A549 (cell line): ENCODE data around the gene LOXL1. TPM values are rescaled to one million over a fixed set of nuclear protein-coding genes. Genes with fewer than 3 reads are reported as not detected.
A peak's percentile ranks its signal among the peaks of the same experiment; 100 is the strongest.

Source experiments
- ATAC-seq, 2 experiments: fragments of 200-7000 bp in 1 of 2; fragments of >200 bp in 1 of 2; cut with Nextera tagmentation in 1 of 2; cut with Tn5 transposase in 1 of 2; 3 replicates each; pipeline versions ENCODE4 v1.8.0 to v1.9.1; 2018 to 2020; ENCODE audit warnings: mild to moderate bottlenecking in 1 of 2, moderate library complexity in 1 of 2
- CTCF ChIA-PET: fragments of 300-600 bp; sonication (Branson Sonifier 250); formaldehyde crosslinking; extraction: SDS; loops from one replicate; lab custom pipeline; 2021; ENCODE audit warnings: antibody characterized with exemption, inconsistent platforms; lab: Yijun Ruan, JAX
- POLR2A ChIA-PET: fragments of 350-600 bp; formaldehyde crosslinking; extraction: SDS; loops from one replicate; lab custom pipeline; 2021; ENCODE audit warnings: antibody characterized with exemption, inconsistent platforms; lab: Yijun Ruan, JAX
- DNase-seq, 2 experiments: peaks; one replicate each; pipeline versions ENCODE4 v3.0.0 to v3.0.0-alpha.2; 2011 to 2016; ENCODE audit warnings: low read depth in 1 of 2, low spot score in 1 of 2
- FAIRE-seq: peaks from 2 replicates; lab custom pipeline; 2011; peaks lifted over from hg19 to GRCh38; lab: Jason Lieb, UNC
- H3K27ac ChIP-seq, 2 experiments: fragments of >200 bp; sonication (Bioruptor Twin); formaldehyde crosslinking; 3 replicates each; pipeline ENCODE4 v1.5.1; 2016 to 2017
- H3K4me1 ChIP-seq: fragments of >200 bp; sonication (Bioruptor Twin); formaldehyde crosslinking; 3 replicates; pipeline ENCODE4 v1.6.1; 2016
- H3K4me2 ChIP-seq: fragments of >200 bp; sonication (Bioruptor Twin); formaldehyde crosslinking; 3 replicates; pipeline ENCODE4 v1.6.1; 2016
- H3K4me3 ChIP-seq: fragments of >200 bp; sonication (Bioruptor Twin); formaldehyde crosslinking; 3 replicates; pipeline ENCODE4 v1.5.1; 2016
- H3K9me3 ChIP-seq: fragments of >200 bp; sonication (Bioruptor Twin); formaldehyde crosslinking; 3 replicates; pipeline ENCODE4 v1.6.1; 2016
- BHLHE40 ChIP-seq: IDR thresholded peaks from 2 replicates; pipeline ENCODE4 v1.6.1; 2012; ENCODE audit warnings: low read depth, low read length, inconsistent platforms
- CBX2 ChIP-seq: fragments of 200-600 bp; sonication (generic); IDR thresholded peaks from 2 replicates; pipeline ENCODE4 v1.6.1; 2016; ENCODE audit warnings: low read depth, mild to moderate bottlenecking, borderline replicate concordance
- CEBPB ChIP-seq, 2 experiments: fragments of >200 bp in 1 of 2; sonication (Bioruptor Twin) in 1 of 2; formaldehyde crosslinking in 1 of 2; IDR thresholded peaks; 2 replicates each; pipeline ENCODE4 v1.6.1; 2012 to 2016
- EHF ChIP-seq: fragments of 250-450 bp; sonication (Bioruptor Pico); IDR thresholded peaks from 2 replicates; pipeline ENCODE4 v1.5.0; 2020; ENCODE audit warnings: mild to moderate bottlenecking
- FOXS1 ChIP-seq: fragments of 250-450 bp; sonication (Bioruptor Pico); IDR thresholded peaks from 2 replicates; pipeline ENCODE4 v1.5.0; 2020; ENCODE audit warnings: mild to moderate bottlenecking, moderate library complexity
- GATA3 ChIP-seq: IDR thresholded peaks from 2 replicates; pipeline ENCODE4 v1.6.1; 2012; ENCODE audit warnings: borderline replicate concordance
- JUN ChIP-seq, 2 experiments: fragments of >200 bp; sonication (Bioruptor Twin); formaldehyde crosslinking; IDR thresholded peaks; 2 replicates in 1 of 2; 3 replicates in 1 of 2; pipeline ENCODE4 v1.6.1; 2016 to 2017
- KDM1A ChIP-seq: fragments of 200-600 bp; sonication (generic); IDR thresholded peaks from 2 replicates; pipeline ENCODE4 v1.6.1; 2016; ENCODE audit warnings: low read depth, mild to moderate bottlenecking
- NPAS2 ChIP-seq: fragments of 250-450 bp; sonication (Bioruptor Pico); IDR thresholded peaks from 2 replicates; pipeline ENCODE4 v1.8.0; 2022; ENCODE audit warnings: mild to moderate bottlenecking, moderate library complexity, borderline replicate concordance
- POLR2A ChIP-seq: IDR thresholded peaks from 2 replicates; pipeline ENCODE4 v1.6.1; 2012; ENCODE audit warnings: mild to moderate bottlenecking, low read length
- RAD21 ChIP-seq, 2 experiments: fragments of >200 bp in 1 of 2; sonication (Bioruptor Twin) in 1 of 2; formaldehyde crosslinking in 1 of 2; IDR thresholded peaks in 1 of 2; conservative IDR thresholded peaks in 1 of 2; 2 replicates in 1 of 2; 3 replicates in 1 of 2; pipeline ENCODE4 v1.6.1; 2012 to 2018; ENCODE audit warnings: inconsistent platforms in 1 of 2
- RCOR1 ChIP-seq: fragments of 150-350 bp; IDR thresholded peaks from 2 replicates; pipeline ENCODE4 v1.6.1; 2014; ENCODE audit warnings: antibody characterized with exemption, low read length, low read depth
- RFX5 ChIP-seq: fragments of 450-650 bp; IDR thresholded peaks from 2 replicates; pipeline ENCODE4 v1.7.1; 2014; ENCODE audit warnings: antibody characterized with exemption, mild to moderate bottlenecking, moderate library complexity
- SREBF2 ChIP-seq: fragments of 450-650 bp; IDR thresholded peaks from 2 replicates; pipeline ENCODE4 v1.6.1; 2014; ENCODE audit warnings: mild to moderate bottlenecking, moderate library complexity
- ZC3H11A ChIP-seq: fragments of 450-650 bp; IDR thresholded peaks from 2 replicates; pipeline ENCODE4 v1.6.1; 2014; ENCODE audit warnings: antibody characterized with exemption, mild to moderate bottlenecking
- ZFP36 ChIP-seq: fragments of 450-650 bp; IDR thresholded peaks from 2 replicates; pipeline ENCODE4 v1.6.1; 2014; ENCODE audit warnings: borderline replicate concordance; ENCODE audit not compliant: partially characterized antibody
- WGBS: methylation state at CpG from one replicate; pipeline ENCODE4 v1.1.6; 2017; ENCODE audit errors: missing lambda C conversion rate; 5-methylcytosine and 5-hydroxymethylcytosine counted together
- polyA plus RNA-seq, 4 experiments: library from polyadenylated mRNA; depleted of rRNA in 3 of 4; stranded (reverse); fragments of >200 nt; fragmentation: RNase III in 1 of 4; extraction: RNeasy Plus Mini Kit Qiagen cat#74134 plus additional on column Dnase treatment in 1 of 4; gene quantifications; 2 replicates in 3 of 4; 3 replicates in 1 of 4; pipeline ENCODE4 v1.2.3, GENCODE V29; 2011 to 2017
- TF ChIP-seq, protein P1 (sequence below): fragments of >200 bp; sonication (Bioruptor Twin); formaldehyde crosslinking; IDR thresholded peaks from 3 replicates; pipeline ENCODE4 v1.5.1; 2016
- TF ChIP-seq, protein P2 (sequence below): fragments of 450-650 bp; IDR thresholded peaks from 2 replicates; pipeline ENCODE4 v1.6.1; 2014; ENCODE audit warnings: antibody characterized with exemption

Gene LOXL1
- polyA plus RNA-seq, 2 of the 4 experiments (the other 2 are of a cell fraction), result 0.62 to 0.65 TPM

DNA sequence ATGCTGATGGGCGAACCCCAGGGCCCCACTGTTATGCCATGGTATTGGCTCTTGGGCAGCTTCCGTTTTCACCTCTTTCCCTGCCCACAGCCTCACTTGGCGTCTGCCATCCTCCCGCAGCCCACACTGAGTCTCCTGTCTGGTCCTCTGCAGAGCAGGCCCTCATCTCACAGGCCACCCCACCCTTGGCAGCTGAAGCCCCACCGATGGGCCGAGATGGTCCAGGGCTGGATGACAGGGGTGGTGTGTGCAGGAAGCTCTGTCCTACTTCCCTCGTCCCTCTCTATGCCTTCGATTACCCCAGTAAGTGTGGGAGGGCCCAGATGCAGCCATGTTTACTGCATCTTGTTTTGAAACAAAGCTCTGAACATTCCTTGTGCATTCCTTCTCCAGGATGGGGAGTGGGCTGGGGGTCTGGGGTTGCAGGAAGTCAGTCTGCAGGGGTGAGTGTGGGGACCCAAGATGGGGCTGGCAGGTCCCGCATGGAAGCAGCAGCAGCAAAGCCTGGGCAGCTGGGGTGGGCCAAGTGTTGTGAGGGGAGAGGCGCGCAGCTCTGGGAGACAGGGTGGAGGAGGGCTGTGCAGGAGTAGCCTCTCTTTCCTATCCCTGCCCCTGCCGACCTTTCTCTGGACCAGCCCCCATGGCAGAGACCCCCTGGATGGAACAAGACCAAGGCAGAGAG, 32.0 kb upstream of the LOXL1 start:
- no peak for FAIRE-seq
- WGBS, result 37% methylated on average over 9 of the region's 12 CpGs

DNA sequence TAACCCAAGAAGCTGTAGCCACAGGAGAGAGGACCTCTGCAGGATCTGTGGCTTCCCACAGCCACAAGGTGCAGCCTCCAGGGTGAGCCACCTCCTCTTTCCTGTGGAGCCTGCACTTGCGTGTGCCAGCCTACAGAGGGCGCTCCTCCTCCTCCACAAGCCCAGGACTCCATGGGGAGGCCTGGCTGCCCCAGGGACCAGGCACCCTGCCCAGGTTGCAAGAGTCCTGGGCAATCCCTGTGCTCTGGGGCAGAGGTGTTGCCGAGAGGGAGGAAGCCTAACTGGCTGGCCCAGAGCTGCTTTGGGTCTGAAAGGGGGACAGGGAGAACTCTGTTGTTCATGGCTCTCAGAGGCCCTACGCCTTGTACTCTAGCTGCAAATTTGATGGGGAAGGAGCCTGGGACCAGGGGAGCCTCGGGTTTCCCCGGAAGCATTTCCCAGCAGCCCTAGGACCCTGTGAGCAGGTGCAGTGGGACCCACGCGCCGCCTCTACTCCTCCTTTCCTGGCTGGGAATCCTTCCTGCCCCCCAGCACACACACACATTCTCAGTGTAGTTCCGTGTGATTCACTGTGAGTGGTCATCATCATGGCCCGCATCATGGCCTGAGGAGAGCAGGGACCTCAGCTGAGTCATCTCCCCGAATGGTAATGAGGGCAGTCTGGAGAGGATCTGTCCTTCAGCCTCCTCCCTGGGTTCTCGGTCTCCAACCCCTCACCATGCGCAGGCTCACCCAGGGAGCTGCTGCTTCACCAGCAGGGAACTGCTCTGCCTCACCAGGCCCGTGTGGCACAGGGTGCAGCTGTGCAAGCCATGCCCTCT, 28.6 kb upstream of the LOXL1 start:
- peak; percentile 77 to 96 for ATAC-seq
- no peak overlapping the region for H3K4me2 ChIP-seq
- TF ChIP-seq JUN (IDR thresholded peaks at IDR 0.05), result no peak
- TF ChIP-seq, protein P1, sequence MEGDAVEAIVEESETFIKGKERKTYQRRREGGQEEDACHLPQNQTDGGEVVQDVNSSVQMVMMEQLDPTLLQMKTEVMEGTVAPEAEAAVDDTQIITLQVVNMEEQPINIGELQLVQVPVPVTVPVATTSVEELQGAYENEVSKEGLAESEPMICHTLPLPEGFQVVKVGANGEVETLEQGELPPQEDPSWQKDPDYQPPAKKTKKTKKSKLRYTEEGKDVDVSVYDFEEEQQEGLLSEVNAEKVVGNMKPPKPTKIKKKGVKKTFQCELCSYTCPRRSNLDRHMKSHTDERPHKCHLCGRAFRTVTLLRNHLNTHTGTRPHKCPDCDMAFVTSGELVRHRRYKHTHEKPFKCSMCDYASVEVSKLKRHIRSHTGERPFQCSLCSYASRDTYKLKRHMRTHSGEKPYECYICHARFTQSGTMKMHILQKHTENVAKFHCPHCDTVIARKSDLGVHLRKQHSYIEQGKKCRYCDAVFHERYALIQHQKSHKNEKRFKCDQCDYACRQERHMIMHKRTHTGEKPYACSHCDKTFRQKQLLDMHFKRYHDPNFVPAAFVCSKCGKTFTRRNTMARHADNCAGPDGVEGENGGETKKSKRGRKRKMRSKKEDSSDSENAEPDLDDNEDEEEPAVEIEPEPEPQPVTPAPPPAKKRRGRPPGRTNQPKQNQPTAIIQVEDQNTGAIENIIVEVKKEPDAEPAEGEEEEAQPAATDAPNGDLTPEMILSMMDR, result peak; percentile 42
- no peak for TF ChIP-seq KDM1A
- peak in 1 of 2 experiments; percentile 31; a peak in 3 of 5 replicates for TF ChIP-seq RAD21 (conservative IDR thresholded peaks at IDR 0.05 in 1 of 2, IDR thresholded peaks at IDR 0.05 in 1 of 2)
- TF ChIP-seq, all 56 proteins: peak for 2
- no peak overlapping the region for H3K4me3 ChIP-seq
- WGBS, result 61% methylated on average over 9 of the region's 15 CpGs
- peak overlapping the region in 1 of 2 experiments; percentile 23; a peak in 2 of 6 replicates for H3K27ac ChIP-seq
- DNase-seq, result peak; percentile 60 to 67
- CTCF ChIA-PET, result interaction anchor here (0.7 to 2.2 kb wide), 9 partner anchors 10 to 79 kb away, joined by 3 to 7 read pairs (median 4); no protein-coding TSS in a partner anchor
- peaks cover 4% of the 10 kb centered on the region; the same call in 1 of the 3 replicates for H3K4me1 ChIP-seq
- H3K9me3 ChIP-seq, result no peaks in the 10 kb centered on the region
- FAIRE-seq, result no peak
- POLR2A ChIA-PET, result no interaction called here

More for the DNA sequence above, 32.0 kb upstream of the LOXL1 start:
- TF ChIP-seq FOXS1 (CRISPR knock-in tag), result no peak
- no peak for TF ChIP-seq POLR2A
- no peak for TF ChIP-seq ZFP36
- no peak for TF ChIP-seq RCOR1
- TF ChIP-seq CEBPB (IDR thresholded peaks at IDR 0.05), result no peak
- no peak for TF ChIP-seq GATA3
- no peak for TF ChIP-seq EHF (CRISPR knock-in tag)
- TF ChIP-seq NPAS2 (CRISPR knock-in tag), result no peak
- no peak for TF ChIP-seq BHLHE40
- TF ChIP-seq CBX2, result no peak
- TF ChIP-seq SREBF2, result no peak
- no peak for TF ChIP-seq ZC3H11A
- no peak for TF ChIP-seq JUN (IDR thresholded peaks at IDR 0.05)
- no peak for TF ChIP-seq KDM1A
- H3K4me3 ChIP-seq, result no peak overlapping the region
- H3K4me1 ChIP-seq, result peaks cover 4% of the 10 kb centered on the region; the same call in 1 of the 3 replicates
- no peaks in the 10 kb centered on the region for H3K9me3 ChIP-seq
- DNase-seq (no peak), ATAC-seq (no peak)
- ChIA-PET CTCF (interaction anchor here (1.1 to 4.7 kb wide), 3 partner anchors 13 to 21 kb away, joined by 3 to 31 read pairs (median 6); partner anchors contain the start of gene TBC1D21), POLR2A (no interaction called here)
- H3K4me2 ChIP-seq, result no peak overlapping the region
- no peak overlapping the region for H3K27ac ChIP-seq

DNA sequence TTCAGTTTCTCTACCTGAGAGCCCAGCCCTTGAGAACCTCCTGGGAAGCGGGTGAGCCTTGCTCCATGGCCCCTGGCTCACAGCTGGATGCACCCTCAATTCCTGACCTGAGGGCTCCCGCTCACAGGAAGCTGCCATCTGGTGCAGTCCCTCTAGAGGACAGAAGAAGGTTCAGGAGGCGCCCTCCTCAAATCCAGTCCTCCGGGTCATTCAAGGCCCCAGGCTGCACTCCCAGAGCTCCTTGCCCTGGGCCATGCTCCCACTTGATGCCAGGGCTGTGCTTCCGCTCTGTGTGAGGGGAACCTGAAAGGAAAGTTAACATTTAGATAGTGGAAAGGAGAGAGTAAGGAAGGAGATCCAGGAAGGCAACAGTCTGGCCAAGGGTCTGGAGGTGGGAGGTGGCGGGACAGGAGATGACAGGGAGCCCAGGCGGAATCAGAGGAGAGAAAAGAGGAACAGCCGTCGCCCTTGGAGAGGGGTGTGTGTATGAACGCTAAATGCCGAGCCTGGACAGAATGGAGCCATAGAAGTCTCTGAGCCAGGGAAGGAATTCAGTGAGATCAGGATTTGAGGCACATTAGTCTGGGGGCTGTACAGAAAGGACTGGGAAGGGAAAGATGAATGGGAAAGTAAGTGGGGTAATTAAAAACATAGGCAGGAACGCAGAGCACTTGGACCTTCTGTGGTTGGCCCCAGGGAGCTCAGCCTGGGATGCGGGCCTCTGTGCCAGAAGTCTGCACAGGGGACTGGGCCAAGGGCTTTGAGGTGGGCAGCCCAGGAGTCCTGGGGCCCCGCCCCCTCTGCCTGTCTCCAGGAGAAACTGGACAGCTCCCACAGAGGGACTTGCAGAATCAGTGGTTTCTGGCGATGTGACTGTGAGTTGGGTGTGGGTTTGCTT, 26.8 kb upstream of the LOXL1 start:
- H3K4me2 ChIP-seq, result no peak overlapping the region
- POLR2A ChIA-PET, result no interaction called here
- TF ChIP-seq JUN (IDR thresholded peaks at IDR 0.05) (no peak), EHF (CRISPR knock-in tag) (no peak), RFX5 (no peak)
- TF ChIP-seq, protein P2, sequence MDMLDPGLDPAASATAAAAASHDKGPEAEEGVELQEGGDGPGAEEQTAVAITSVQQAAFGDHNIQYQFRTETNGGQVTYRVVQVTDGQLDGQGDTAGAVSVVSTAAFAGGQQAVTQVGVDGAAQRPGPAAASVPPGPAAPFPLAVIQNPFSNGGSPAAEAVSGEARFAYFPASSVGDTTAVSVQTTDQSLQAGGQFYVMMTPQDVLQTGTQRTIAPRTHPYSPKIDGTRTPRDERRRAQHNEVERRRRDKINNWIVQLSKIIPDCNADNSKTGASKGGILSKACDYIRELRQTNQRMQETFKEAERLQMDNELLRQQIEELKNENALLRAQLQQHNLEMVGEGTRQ, result no peak
- TF ChIP-seq, all 56 proteins: peak for 0
- Histone ChIP-seq H3K4me1 (peaks cover 4% of the 10 kb centered on the region; the same call in 1 of the 3 replicates), H3K4me3 (no peak overlapping the region), H3K9me3 (no peaks in the 10 kb centered on the region), H3K27ac (no peak overlapping the region)
- DNase-seq, result no peak
- CTCF ChIA-PET, result interaction anchor here (1.2 to 1.3 kb wide), 2 partner anchors 8 to 17 kb away, joined by 3 to 5 read pairs; no protein-coding TSS in a partner anchor
- ATAC-seq, result no peak
- no peak for FAIRE-seq
- 81% methylated on average over 14 of the region's 15 CpGs for WGBS
